ENCODE measurements around the gene SCN7A.
"Not testable (repeated sequence)": the region's sequence is repeated elsewhere in the genome, so short reads cannot be mapped to it uniquely, and the experiment has no call there.

The SCN7A gene

DNA sequence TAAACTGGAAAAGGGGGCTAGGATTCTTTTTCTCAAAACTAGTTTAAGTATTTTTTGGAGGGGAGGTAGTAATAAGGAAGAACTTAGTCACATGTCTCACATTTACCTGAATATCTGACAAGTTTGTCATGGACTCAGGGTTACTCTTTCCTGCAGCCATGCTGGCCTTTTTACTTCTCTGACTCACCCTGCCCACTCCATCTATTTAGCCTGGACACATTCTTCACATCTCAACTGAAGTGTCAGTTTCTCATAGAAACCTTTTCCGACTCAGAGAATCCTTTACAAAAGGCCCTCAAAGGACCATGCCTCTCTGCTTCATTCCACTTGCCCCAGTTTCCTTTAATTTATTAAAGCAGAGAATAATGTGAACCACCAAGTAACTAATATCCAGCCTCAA is 42.6 kb downstream of the SCN7A start:
- DNase-seq = no peak

DNA sequence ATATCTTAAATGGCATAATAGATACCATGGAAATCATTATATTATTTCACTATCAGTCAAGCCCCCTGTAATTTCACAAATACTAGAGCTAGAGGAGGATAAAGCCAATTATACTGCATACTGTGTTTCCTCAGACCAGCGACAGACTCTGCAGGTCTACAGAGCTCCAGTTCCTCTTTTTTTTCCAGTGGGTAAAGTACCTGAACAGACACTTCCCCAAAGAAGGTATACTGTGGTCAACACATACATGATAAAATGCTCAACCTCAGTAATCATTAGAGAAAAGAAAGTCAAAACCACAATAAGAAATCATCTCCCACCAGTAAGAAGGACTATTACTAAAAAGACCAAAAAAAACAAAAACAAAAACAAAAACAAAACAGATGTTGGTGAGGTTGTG is 44.6 kb downstream of the SCN7A start:
- no peak for DNase-seq

DNA sequence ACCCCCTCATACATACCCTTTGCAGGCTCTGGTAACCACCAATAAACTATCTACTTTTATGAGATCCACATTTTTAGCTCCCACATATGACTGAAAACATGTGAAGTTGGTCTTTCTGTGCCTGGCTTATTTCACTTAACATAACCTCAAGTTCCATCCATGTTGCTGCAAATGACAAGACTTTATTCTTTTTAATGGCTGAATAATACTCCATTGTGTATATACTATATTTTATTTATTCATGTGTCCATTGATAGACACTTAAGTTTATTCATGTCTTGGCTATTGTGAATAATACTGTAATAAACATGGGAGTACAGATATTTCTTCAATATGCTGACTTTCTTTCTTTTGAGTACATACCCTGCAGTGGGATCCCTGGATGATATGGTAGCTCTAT is 45.9 kb downstream of the SCN7A start:
- DNase-seq = no peak

DNA sequence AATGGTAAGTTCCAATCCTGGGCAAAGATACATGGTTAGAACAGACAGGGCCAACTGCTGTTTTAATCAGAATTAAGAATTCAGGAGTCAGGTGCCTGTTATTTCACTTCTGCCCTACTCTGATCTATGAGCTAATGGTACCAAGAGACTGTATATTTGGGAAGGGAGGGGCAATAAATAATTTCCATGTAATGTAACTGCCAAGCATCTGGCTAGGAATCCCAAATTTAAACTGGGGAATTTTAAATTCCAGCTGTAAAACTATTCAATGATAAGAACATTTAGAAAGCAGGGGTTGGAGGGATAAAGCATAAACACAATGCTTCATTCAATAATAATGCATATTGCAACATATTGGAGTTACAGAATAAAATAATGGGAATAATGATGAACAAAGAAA is 49.7 kb downstream of the SCN7A start:
- no peak for DNase-seq

DNA sequence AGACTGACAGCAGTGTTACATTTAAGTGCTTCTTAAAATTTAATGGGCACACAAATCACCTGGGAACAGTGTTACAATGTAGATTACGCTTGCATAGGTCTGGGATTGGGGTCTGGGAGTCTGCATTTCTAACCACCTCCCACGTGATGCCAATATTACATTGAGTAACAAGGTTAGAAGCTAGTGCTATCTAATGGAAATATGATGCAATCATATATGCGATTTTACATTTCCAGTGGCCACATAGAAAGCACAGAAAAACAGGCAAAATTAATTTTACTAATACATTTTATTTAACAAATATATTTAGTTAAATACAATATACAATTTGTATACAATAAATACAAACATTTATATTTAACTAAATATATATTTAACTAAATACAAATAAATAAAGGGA is 53.7 kb downstream of the SCN7A start:
- DNase-seq = no peak

DNA sequence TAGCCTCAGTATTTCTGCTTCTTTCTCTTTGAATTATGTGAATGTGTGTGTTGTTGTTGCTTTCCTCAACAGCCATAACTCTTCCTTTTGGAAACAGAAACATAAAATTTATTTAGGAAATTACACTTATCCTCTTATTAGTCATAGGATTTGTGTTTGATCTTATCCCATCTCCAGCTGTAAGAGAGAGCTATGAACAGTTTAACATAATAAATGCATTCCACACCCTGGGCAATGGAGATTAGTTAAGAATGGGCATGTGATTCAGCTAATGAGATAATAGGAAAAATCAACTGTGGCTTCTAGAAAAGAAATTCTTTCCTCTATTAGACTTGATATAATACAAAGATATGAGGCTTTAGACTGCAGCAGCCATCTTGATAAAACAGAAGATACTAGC is 55.0 kb downstream of the SCN7A start:
- DNase-seq = no peak

DNA sequence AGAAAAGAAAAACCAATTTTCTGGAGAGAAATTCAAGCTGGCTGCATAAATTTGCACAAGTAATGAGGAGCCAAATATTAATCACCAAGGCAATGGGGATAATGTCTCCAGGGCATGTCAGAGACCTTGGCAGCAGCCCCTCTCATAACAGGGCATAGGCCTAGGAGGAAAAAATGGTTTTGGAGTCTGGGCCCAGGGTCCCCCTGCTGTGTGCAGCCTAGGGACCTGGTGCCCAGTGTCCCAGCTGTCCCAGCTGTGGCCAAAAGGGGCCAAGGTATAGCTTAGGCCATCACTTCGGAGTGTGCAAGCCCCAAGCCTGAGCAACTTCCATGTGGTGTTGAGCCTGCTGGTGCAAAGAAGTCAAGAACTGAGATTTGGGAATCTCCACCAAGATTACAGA is 57.1 kb downstream of the SCN7A start:
- DNase-seq = no peak

DNA sequence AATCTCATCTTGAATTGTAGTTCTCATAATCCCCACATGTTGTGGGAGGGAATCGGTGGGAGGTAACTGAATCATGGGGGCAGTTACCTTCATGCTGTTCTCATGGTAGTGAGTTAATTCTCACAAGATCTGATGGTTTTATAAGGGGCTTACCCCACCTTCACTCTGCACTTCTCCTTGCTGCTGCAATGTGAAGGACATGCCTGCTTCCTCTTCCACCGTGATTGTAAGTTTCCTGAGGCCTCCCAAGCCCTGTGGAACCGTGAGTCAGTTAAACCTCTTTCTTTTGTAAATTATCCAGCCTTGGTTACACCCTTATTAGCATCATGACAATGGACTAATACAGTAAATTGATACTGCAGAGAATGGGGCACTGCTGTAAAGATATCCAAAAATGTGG is 57.9 kb downstream of the SCN7A start:
- DNase-seq = no peak

DNA sequence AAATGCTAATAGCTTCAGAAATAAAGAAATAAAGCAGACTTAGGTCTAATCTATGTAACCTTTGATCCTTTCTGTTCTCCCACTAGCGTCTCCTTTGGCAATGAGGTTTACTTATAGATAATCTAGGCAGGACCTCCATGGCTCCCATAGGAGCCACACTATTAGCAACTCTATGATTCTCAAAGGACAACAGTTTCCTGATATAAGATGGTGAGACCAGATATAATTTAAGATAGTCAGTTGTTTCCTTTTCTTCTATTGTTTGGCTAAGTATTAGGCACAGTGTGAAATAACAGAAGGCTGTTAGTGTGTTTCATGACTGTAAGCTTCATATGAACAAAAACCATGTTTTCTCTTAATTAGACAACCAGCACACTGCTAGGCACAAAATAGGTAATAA is 59.6 kb downstream of the SCN7A start:
- DNase-seq = no peak

DNA sequence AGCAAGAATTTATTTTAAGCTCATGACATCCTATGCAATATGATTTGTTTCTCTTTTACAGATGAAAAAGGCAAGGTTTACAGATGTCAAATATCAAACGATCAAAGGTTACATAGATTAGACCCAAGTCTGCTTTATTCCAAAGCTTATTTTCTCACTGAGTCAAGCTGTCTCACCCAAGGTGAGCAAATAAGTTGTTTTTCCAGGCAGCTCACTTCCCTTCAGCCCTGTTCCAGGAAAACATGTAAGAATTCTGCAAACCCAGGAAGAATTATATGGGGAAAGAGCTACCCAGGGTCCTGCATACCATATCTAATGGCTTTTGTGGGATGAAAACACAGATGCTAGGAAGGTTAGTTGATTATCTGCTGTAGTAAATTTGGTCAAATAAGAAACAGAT is 60.6 kb downstream of the SCN7A start:
- DNase-seq = no peak

DNA sequence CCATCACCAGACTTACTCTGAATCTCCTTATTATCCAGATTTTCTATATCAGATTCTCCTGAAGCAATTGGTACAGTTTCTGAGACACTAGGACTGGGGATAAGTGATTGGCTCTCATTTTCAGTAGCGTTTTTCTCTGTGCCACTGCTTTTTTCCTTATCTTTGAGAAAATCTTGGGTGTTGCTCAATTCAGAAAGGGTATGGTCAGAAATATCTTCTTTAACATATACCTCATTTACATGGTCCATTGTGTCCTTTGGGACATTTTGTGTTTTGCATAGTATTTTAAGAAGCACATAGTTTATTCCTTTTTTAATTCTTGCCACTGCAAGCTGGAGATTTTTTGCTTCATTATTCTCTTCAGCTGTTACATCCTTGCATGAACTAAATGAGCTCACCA is 61.7 kb downstream of the SCN7A start:
- DNase-seq = no peak

DNA sequence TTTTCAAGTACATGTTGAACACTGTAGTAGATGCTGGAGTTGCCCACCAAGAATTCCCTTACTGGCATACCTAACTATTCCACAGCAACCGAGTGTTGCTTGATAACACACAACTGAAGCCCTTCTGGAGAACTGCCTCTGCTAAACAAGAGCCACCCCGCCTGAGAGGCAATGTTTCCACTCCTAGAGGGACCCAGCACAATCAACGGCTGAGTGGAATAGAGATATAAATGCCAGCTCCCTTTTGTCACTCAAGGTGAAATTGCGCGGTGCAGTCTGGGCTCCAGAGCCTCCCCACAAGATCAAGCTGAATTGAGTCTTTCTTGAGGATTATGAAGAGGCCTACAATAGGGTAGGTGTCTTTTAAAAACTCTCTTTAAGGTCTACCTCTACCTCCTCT is 69.2 kb downstream of the SCN7A start:
- no peak for DNase-seq

DNA sequence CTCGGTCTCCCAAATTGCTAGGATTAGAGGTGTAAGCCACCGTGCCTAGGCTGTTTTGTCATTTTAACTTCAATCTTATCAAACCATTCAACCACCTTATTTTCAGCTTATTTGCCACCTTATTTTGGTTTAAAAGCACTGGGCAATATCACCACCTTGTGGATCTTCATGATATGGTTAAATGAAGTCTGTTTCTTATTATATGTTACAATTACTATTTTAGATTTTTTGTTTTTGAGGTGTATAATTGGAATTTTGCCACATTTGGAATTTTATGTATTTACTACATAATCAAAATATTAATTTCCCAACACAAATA is 74.5 kb downstream of the SCN7A start:
- DNase-seq = peak; percentile 9

DNA sequence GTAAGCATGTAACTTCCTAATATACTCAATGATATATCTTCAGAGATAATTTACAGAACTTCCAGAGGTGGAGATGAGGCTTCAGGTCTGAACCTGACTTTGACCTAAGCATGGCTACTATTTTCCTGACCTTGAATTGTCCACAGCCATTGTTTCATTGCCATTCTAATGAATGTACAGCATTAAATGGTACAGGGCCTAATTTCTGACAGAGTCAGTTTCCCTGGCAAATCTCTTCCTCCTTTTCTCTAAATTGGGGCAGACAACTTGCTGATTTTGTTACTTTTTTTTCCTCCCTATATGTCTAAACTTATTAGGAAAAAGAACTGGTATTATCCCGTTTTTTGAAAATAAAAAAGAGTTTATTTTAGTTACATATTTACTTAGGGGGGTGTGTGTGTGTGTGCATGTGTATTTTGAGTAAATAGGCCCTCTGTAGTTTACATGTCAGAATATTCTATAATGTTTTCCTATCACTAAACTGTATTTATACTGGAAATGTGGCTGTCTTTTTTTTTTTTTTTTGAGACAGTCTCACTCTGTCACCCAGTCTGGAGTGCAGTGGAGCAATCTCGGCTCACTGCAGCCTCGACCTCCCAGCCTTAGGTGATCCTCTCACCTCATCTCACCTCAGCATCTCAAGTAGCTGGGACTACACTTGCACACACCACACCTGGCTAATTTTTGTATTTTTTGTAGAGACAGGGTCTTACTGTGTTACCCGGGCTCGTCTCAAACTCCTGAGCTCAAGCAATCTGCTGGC is 75.0 kb downstream of the SCN7A start:
- DNase-seq = no peak

DNA sequence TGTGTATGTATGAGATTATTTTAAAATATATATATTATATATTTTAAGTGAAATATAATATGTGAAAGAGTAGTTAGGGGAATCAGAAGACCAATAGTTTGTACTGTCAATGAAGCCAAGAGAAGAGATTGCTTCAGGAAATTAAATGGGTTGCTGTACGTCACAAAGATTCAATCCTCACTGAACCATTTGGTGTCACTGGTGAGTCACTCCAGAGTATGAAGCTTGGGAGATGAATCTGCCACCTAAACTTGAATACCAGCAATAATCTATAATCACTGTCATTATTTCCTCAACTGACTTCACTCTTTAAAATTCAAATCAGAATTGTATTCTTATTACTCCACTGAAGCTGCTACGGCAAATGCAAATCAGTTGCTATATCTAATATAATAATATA is 76.4 kb downstream of the SCN7A start:
- no peak for DNase-seq

DNA sequence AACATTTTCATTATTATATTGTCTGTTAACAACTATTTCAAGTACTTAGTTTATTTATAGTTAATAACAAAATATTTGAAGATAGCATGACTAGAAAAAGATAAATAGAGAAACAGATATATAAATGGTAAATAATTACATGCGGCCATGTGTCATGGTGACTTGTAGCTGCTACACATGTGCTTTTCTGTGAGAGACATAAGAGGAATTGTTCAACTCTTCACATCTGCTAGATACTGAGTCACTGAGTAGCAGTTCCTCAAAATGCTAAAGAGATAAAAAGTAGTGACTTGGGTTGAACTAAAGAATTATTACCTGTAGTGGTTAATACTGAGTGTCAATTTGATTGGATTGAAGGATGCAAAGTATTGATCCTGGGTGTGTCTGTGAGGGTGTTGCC is 80.8 kb downstream of the SCN7A start:
- DNase-seq = no peak

DNA sequence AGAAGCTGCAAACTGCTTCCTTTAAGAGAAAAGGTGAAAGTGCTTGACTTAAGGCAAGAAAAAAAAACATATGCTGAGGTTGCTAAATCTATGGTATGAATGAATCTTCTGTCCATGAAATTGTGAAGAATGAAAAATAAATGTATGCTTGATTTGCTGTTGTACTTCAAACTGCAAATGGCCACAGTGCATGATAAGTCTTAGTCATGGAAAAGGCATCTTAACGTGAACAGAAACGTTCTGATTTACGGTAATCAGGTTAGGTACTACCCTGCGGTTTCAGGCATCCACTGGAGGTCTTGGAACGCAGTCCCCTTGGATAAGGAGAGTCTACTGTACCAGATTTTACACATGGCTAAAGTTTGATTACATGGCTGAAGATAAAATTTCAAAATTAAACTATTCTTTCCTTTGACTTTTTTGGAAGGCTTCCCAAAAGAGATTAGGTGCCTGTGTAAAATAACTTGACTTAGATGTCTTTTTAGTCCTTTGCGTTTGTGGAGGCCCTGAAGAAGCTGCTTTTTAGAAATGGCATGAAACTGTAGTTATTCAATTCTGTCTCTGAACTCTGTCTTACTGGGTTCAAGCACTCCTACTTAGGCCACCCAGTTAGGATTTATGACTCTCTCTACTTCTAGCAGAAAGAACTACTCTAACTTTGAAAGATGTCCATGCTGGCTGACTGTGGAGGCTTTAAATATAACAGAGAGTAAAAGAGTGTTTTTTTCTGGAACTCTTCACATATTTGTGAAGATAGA is 82.4 kb downstream of the SCN7A start:
- DNase-seq = no peak

DNA sequence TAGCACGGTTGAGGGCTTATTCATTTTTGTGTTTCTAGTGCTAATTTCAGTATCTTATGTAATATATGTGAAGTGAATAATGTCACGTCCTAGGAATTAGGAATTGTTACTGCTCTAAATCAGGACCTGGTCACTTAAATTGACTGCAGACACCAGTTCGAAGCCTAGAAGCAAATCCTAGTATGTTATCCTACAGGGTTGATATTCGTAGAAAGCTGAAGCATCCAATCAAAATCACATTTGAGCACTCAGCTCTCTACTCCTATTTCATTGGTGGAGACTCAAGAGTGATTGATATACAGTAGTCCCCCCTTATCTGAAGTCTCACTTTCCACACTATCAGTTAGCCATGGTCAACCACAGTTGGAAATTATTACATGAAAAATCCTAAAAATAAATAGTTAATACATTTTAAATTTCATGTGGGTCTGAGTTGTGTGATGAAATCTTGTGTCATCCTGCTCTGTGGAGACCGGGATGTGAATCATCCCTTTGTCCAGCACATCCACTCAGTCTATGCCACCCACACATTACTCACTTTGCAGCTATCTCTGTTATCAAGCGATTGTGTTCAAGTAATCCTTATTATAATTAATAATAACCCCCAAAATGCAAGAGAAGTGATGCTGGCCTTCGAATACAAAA is 83.1 kb downstream of the SCN7A start:
- DNase-seq = no peak

DNA sequence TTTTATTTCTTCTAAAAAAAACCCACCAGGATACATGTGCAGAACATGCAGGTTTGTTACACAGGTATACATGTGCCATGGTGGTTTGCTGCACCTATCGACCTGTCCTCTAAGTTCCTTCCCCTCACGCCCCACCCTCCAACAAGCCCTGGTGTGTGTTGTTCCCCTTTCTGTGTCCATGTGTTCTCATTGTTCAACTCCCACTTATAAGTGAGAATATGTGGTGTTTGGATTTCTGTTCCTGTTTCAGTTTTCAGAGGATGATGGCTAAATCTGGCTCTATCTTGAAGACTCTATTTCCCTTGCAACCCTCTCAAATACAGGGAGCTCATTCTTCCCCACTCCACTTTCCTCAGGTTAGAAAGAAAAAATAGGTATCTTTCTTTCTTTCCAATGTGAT is 86.3 kb downstream of the SCN7A start:
- DNase-seq = not testable (repeated sequence)

DNA sequence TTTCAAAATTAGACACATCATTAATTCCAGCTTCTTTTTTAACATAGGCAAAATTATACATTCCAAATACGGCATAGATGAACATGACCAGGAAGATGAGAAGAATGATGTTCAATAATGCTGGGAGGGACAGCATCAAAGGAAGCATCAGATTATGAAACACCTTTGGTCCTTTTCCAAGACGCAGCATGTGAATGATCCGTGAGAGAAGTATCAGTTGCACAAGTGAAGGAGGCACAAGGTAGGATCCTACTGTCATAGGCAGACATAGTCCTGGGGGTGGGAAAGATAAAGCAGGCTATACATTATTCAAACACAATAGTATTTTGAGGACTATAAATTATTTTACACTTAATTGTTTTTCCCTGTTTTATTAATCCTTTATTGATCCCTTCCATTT is 87.7 kb downstream of the SCN7A start:
- DNase-seq = no peak

DNA sequence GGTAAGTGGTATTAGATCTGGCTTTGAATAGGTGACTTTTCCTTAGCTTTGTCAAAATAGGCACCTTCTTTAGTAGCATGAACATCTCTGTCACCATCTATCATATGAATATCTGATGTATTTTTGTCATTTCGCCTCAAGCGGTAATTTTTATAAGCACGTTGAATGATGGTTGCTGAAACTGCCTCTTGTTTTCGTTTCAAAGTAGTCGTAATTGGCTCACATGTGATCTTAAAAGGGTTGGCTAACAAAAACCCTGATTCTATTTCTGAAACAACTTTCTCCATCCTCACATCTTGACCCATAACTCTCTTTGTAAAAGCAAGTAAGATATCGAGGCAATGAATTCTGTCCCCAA is 88.5 kb downstream of the SCN7A start:
- no peak for DNase-seq

DNA sequence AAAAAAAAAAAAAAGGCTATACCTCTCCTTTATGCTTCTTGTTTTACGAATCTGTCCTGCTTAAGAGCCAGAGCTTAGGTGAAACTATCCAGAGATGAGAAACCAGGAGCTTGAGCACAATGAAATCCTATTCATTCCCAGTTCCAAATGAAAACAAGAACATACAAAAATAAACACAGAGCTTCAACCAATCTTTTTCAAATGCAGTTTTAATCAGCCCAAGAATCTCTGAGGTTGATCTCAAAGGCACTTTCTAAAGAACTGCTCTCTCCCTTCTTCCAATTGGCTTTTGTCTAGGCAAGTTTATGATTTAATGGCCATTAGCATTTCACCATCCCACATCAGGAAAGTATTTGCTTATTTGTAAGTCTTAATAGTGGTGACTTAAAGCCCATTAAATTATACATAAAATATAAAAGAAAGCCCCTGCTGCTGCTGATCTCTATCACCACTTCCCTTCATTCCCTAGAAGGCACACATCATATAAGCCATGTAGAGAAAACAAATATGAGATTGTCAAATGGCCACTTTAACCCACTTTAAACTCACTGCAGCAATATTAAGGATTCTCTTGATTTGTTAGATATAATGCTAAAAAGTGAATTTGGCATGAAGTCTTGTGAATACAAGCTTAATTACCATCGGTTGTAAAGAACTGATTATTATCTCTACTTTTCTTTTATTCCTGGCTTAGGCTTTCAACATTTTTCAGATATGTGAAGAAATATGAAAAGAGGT is 89.0 kb downstream of the SCN7A start:
- no peak for DNase-seq

DNA sequence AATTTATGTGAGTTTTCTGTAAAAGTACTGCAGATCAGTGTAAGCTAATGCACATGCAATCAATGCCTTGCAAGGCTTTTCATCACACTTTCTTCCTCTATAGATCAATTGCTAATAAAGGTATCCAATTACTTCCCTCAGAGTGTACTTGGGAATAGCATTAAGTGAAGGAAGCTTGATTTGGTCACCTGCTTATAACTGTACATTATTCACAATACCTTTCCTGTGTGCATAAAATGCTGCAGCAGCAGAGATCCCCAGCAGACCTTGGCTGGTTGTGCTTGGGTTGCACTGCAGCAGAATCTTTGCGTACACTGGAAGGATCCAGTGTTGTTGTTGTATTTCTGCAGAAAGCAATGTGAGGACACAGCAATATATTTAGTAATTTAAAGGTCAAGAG is 99.8 kb downstream of the SCN7A start:
- DNase-seq = no peak

DNA sequence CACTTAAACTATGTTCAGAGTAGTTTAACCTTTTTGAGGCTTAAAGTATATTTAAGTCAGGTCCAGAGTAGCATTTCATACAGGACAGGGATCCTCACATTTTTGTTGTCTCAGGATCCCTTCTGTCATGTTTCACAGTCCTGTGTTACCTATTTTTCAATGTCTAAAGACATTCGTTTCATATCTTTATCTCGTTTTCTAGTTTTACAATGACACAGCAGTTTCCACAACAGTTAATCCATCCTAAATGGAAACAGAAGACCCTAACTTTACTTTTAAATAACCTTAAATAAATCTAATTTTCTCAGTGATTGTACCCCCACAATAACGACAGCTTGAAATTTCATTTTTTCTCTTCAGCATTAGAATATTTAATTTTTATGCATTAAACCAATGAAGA is 101.0 kb downstream of the SCN7A start:
- DNase-seq = no peak

All from NCI-H1105 (cell line).